Glomerular endothelial cell (primary cell): ENCODE measurements around the gene RCBTB1. TPM values are rescaled to one million over a fixed set of nuclear protein-coding genes. Genes with fewer than 3 reads are reported as not detected.
"Not testable (repeated sequence)": the region's sequence is repeated elsewhere in the genome, so short reads cannot be mapped to it uniquely, and the experiment has no call there.

Experiments
- DNase-seq: peaks from one replicate; pipeline ENCODE4 v3.0.0-alpha.2; 2011; ENCODE audit warnings: low read depth, low spot score; ENCODE audit errors: extremely low read depth
- total RNA-seq: library from RNA; depleted of rRNA; stranded (reverse); fragments of >200 nt; gene quantifications from 2 replicates; pipeline ENCODE4 v1.2.3, GENCODE V29; 2015

Gene RCBTB1
- 20.0 and 24.2 TPM in 2 replicates for total RNA-seq

DNA sequence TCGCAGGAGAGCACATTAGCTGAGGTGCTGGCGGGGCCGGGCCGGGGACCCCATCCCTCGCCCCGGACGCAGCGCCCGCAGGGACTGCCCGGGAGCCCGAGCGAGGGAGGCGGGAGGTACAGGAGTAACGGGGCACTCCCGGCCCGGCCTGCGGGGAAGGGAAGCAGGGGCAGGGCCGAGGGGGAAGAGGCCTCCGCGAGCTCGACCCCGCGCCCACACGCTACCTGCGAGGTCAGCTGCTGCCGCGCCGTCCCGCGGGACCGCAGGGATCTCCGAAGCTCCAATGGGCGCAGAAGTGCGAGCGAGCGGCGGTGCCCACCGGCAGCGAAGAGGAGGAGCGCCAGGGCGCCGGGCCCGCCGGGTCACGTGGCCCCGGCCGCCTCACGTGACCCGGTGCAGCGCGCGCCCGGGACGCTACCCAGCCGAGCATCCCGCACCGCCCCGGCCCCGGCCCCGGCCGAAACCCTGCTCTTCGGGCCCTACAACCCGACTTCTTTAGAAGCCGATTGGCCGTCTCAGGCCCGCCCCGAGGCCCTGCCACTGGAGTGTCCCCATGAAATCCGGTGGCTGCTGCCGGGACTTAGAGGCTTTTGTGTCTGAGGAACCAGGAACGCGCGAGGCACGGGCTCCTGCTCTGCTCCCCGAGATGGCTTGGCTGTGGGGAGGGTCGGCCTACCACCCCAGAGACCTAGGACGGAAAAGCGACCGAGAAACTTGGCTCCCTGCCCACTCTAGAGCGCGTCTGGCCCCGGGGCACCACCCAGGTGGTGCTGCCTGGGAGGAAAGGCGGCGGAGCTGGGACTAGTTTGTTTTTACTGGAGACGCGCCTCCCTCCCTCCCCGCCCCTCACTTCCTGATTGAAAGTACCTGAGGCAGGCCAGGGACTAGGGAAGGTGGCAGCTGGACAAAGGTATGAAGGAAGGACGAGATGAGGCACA, at the start of gene RCBTB1:
RCBTB1 (minus strand) TSS at position 339 of the 938 bp plus-strand sequence. CDS start 18,279 bp downstream, outside the sequence.
- no peak for DNase-seq

DNA sequence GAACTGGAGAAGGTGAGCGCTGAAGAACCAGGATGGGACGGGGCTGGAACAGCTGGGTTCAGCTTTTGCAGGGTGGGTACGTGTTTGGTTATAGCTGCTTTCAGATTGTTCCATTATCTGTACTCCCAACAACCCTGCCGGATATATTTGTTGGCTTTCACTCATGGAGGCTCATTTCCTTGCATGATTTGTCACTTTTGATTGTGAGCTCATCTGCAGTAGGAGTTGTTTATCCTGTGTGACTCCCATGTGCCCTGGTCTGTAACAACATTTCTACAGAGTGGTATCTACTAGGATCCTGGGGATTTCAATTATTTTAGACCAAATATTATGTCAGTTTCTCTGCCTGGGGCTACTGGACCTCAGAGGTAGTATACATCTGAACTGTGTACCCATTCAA, 48.4 kb upstream of the RCBTB1 start:
- no peak for DNase-seq

DNA sequence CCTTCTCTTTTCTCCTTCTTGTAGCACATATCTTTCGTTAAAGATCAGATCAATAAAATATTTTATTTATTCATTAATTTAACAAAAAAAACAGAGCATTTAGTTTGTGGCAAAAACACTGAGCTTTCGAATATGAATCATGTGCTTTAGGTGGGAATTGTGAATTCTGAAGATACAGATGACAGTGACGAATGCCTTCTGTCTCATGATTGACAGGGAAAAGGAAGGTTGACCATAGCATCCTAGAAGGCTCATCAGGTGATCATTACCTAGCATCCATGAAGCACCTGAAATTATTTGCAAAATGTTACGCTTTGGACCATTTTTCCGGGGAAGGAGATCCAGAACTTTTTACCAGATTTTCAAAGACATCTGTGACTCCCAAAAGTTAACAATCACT, 46.8 kb upstream of the RCBTB1 start:
- no peak for DNase-seq

DNA sequence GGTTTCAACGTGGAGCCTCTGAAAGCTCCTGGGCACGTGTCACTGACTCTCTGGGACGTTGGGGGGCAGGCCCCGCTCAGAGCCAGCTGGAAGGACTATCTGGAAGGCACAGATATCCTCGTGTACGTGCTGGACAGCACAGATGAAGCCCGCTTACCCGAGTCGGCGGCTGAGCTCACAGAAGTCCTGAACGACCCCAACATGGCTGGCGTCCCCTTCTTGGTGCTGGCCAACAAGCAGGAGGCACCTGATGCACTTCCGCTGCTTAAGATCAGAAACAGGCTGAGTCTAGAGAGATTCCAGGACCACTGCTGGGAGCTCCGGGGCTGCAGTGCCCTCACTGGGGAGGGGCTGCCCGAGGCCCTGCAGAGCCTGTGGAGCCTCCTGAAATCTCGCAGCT, 45.2 kb upstream of the RCBTB1 start:
- no peak for DNase-seq

DNA sequence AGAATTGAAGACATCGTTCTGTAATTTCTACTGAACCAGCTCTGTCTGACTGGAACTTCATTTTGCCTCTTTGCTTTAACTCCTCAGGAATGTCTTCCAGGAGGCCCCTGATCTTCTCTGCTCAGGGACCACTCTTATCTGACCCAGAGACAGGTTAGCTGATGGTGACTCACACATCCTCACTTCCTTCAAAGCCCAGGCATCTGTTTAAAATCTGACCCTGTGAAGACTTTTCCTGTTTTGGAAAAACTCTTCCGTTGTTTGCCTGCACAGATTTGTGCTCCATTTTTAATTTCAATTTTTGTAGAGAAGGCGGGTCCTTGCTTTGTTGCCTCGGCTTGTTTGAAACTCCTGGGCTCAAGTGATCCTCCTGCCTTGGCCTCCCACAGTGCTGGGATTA, 44.6 kb upstream of the RCBTB1 start:
- DNase-seq, result no peak

DNA sequence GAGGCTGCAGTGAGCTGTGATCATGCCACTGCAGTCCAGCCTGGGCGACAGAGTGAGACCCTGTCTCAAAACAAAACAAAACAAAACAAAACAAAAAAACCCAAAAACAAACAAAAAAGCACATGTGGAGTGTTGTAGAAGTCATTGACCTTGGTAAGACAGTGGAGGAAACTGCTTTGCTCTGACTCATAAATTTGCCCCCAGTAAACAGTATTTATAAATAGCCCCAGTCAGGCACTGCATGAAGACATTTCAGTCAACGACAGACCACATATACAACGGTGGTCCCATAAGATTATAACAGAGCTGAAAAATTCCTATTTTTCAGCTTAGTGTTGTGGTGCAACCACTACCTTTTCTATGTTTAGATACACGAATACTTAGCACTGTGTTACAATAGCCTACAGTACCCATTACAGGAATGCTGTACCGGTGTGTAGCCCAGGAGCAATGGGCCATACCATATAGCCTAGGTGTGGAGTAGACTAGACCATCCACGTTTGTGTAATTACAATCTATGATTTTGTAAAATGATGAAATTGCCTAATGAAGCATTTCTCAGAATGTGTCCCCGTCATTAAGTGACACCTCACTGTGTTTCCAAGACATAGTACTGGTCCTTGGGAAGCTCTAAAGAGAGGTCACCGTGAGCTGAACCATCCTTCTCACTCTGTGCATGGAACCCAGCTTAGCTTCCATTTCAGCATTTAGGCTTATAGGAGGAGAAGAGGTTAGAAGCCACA, 44.0 kb upstream of the RCBTB1 start:
- DNase-seq, result no peak

DNA sequence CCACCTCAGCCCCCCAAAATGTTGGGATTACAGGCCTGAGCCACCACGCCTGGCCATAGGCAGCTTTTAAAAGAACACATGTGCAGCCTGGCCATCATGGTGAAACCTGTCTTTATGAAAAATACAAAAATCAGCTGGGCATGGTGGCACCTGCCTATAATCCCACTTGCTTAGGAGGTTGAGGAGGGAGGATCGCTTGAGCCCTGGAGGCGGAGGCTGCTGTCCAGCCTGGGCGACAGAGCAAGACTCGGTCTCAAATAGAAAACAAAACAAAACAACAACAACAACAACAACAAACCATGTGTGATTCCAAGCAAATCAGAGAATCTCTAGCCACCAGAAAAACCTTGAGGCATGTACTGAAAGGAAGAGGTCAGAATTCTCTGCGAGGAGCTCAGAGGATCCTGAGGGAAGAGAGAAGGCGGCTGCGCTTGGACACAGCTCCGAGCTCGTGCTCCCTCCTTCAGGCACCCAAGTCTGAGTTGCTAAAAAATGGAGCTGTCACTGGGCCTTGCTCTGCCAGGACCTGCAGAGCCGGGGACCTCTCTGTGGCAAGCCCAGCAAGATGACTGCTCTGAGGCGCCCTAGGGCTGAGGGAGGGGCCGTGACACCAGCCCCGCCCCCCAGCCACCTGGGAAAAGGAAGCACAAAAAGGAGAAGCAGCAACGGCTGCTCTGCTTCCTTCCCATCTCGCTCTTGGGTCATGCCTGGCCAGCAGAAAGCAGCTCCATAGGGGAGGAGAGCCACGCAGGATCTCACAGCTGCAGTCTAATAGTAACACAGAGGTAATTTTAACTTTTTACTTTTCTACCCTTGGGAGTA, 42.7 kb upstream of the RCBTB1 start, which contains the start of gene ARL11:
ARL11 (plus strand) TSS at position 677 of the 822 bp plus-strand sequence. CDS start 1,941 bp downstream, outside the sequence.
- DNase-seq, result no peak

DNA sequence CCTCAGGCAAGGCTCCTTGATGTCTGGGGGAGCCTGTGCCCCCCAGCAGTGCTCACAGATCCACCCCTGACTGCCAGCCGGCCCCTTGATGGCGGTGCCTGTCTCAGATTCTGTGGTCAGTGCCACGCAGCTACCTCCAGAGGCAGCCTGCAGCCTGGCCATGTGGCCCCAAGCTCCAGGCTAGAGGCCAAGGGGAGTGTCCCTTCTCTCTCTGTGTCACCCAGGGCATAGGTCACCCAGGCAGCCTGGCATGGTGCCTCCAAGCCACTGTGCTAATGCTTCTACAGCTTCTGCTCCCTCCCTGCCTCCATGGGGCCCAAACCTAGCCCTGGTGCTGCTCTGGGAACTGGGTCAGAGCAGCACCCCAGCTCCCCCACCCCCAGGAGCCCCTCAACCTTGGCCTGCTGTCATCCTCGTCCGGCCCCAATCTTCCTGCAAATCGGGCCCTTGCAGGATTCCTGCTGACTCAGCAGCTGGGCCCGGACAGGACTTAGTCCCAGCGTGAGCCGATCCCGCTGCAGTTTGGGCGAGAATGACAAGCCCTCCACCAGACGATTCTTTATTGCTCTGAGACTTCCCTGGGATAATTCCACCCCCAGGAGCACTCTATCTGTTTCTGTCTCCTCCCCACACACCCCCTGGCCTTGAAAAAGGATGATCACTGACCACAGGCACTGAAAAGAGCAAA, 40.2 kb upstream of the RCBTB1 start:
- DNase-seq, result no peak

DNA sequence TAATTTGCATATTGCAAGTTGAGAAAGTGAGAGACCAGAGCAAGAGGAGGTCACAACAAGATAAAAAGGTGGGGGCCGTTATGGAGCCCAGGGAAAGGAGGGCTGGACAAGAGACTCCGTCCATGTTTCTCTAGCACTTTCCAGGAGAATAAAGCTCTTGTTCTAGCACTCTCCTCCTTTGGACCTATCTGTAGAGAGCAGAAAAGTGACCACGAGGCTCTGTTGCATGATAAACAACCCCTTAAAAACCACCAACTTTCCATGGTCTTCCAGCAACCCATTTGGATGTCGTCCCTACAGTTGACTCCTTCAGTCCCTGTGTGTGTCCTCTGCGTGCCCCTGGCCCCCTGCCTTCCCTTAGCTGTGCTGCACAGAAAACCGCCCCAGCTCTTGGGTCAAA, 38.9 kb upstream of the RCBTB1 start:
- DNase-seq, result no peak

DNA sequence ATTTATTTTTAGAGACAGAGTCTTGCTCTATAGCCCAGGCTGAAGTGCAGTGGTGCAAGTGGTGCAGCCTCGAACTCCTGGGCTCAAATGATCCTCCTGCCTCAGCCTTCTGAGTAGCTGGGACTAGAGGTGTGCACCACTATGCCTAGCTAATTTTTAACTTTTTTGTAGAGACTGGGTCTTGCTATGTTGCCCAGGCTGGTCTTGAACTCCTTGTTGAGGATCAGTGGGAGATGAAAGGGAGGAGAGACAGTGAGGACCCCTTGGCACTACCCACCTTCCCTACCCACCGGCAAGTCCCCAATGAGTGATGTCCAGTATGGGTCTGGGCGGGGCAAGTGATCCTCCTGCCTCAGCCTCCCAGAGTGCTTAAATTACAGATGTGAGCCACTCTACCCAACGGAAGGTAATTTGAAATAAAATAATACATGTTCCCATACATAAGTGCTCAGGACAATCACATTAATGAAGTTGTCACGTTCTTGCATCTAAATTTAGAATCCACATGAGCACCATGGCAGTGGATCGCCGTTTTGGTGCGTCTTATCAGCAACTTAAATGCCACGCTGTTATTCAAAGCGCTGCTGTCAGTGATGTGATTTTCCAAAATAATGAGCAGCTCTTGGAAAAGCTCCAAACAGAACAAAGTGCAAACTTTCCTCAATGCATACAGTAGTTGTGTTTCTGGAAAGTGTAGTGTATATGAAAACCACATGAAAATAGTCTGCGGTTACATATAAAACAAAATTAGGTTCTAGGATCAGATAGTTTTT, 37.0 kb upstream of the RCBTB1 start:
- no peak for DNase-seq

DNA sequence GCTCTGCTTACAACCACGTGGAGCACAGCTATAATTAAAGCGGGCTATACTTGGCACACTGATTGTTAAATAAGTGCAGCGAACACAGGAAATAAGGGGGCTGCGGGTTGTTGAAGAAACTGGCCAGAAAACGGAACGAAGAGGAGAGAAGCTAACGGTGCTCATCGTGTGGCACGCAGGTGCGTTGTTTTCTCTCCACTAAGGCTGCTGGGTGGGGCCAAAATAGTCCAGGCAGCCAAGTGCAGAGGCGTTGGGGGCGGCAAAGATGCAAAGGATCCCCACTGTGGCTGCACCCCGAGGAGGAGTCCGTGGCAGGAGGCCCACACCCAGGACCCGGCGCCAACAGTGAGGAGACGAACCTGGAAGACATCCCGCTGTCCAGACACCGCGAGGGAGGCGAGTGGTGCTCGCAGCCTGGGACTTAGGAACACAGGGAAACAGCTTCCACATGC, 34.8 kb upstream of the RCBTB1 start:
- DNase-seq, result no peak

DNA sequence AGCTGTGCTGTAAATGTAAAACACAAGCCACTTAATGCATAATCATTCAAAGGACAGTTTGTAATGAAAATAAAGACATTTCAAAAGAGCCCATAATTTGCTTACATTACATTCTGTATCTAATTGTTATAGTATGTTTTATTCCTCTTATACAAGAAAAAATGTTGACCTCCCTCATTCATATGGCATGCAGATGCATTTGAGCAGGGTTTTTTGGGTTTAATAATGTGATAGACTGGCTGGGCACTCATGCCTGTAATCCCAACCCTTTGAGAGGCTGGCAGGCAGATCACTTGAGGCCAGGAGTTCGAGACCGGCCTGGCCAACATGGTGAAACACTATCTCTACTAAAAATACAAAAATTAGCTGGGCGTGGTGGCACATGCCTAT, 31.3 kb upstream of the RCBTB1 start:
- DNase-seq, result no peak

DNA sequence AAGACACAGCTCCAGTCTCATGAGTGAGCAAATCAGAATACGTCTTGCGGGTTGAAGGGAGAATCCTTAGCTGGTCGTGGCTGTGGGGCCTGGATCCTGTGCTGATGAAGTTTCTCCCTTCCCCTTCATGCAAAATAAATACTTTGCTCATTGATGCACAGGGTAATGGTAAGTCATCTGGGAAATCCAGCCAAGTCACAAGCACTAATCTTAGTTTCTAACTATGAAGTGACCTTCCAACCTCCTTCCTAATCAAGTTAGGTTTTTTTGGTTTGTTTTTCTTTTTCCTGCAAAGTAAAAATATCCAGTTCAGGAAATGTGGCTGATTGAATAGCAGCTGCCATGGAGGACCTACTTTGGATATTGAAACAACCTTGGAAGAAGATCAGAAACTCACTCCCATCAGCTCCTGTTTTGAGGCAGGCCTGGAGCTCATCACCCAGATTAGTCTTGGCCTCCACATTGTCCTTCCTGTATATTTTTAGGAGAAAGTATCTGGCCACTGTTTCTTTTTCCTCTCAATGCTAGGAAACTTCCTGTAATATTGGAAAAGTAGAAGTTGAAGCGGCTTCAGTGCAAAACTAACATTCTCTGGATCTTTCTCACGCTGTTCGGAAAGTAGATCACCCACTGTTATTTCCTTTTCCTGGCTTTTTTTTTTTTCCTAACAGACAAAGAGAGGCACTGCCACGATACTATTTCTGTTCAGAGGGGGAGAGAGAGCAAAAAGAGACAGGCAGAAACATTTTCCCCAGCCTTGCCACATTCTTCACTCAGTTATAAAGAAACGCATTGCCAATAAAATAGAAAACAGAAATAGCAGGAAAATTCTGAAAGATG, 30.7 kb upstream of the RCBTB1 start:
- DNase-seq, result no peak

DNA sequence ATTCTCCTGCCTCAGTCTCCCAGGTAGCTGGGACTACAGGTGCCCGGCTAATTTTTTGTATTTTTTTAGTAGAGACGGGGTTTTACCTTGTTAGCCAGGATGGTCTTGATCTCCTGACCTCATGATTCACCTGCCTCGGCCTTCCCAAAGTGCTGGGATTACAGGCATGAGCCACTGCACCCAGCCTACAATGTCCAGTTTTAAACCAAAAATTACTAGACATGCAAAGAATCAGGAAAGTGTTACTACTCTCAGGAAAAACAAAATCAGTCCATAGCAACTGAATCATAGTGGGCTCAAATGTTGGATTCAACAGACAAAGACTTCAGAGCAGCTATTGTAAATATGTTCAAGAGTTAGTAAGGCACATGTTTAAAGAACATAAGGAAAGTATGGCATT, 26.7 kb upstream of the RCBTB1 start:
- not testable (repeated sequence) for DNase-seq

DNA sequence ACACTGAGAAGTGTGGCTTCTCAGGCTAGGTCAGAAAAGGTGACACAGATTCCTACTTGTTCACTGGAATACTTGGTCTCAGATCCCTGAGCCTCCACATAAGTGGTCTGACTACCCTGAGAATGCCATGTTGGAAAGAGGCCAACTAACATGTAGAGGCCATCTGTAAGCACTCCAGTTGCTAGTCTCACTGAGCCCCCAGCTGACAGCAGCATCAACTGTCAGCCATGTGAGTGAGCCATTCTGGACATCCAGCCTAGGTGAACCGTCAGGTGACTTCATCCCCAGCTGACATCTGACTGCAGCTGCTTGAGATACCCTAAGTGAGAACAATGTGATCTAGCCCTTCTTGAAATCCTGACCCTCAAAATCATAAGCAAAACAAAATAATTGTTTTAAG, 24.8 kb upstream of the RCBTB1 start:
- no peak for DNase-seq

DNA sequence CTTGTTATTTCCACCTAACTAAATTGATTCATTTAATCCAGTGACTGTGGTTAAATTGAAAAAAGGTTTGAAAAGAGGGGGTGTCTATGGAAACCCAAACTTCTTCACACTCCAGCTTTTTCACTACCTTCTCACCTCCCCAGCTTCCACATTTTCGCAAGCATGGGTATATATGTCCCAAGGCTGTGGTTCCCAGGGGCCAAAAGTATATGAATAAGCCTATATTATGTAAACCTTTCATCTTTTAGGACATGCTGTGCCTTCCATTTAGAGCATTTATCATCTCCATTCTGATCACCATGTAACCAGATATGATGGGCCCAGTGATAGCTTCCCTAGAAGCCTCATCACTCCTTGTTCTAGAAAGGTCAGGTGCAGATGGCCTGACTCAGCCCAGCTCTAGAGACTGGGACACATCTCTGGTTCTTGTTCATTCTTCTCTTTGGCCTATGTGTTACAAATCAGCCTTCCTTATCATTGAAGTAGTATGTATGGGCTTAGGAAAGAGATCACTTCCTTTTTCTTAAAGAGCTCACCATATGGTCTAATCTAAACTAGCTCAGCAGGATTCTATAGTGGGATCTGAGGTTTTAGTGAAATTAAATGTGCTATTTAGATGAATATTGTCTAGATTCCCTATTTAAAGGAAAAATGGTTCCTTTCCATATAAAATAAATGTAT, 23.4 kb upstream of the RCBTB1 start:
- DNase-seq, result no peak

DNA sequence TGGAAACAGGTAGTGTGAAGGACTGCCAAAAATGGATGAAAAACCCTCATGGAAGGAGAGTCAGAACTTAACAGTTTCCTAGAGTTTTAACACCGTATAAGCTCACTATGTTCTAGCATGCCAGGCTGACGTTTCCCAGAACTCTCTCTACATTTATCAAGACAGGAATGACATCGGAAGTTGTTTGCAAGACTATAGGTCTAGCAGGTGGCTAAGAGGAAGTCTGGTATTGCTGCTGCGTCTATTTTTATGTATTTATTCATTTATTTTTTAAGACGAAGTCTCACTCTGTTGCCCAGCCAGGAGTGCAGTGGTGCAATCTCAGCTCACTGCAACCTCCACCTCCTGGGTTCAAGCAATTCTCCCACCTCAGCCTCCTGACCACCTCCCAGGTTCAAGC, 22.4 kb upstream of the RCBTB1 start:
- no peak for DNase-seq
